GM19397 (cell line): Measurements from ENCODE around the gene CCDC170.

ENCODE experiments used
- ATAC-seq: cut with Tn5 transposase; IDR thresholded peaks from one replicate; pipeline ENCODE4 v1.9.1; 2021; ENCODE audit warnings: mild to moderate bottlenecking, moderate library complexity; ENCODE audit not compliant: unreplicated experiment

Gene CCDC170

GRCh38 chr6:151649835-151650234, 156.0 kb downstream of the CCDC170 start:
- no peak for ATAC-seq

- no peak for ATAC-seq
These were observed 157.8 kb downstream of the CCDC170 start for GRCh38 chr6:151651639-151652038.

DNA sequence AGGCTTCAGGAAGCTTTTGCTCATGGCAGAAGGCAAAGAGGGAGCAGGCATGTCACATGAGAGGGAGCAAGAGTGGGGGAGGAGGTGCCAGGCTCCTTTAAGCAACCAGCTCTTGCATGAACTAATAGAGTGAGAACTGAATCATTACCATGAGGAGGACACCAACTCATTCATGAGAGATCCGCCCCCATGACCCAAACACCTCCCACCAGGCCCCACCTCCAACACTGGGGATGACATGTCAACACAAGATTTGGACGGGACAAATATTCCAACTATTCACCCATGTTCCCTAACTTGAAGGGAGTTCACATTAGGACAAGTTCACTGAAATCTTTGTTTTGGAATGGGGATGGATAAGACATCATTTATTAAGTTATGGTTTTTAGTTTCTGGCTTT, 158.5 kb downstream of the CCDC170 start:
- no peak for ATAC-seq

- ATAC-seq, result no peak
These were observed 161.3 kb downstream of the CCDC170 start for GRCh38 chr6:151655099-151655498.

- ATAC-seq, result no peak
These were observed 162.6 kb downstream of the CCDC170 start for GRCh38 chr6:151656392-151656791.

GRCh38 chr6:151658091-151658490, 164.3 kb downstream of the CCDC170 start:
- ATAC-seq, result no peak

- no peak for ATAC-seq
These were observed 165.4 kb downstream of the CCDC170 start for GRCh38 chr6:151659212-151659611.

DNA sequence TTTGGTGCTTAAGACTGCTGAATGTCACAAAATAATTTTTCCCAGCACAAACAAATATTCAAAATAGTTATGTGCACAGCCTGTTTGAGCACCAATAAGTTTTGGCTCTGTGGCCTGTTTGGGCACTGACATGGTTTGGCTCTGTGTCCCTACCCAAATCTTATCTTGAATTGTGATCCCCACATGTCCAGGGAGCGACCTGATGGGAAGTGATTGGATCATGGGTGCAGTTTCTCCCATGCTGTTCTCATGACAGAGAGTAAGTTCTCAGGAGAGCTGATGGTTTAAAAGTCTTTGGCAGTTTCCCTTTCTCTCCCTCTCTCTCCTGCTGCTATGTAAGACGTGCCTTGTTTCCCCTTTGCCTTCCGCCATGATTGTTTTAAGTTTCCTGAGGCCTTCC, 167.7 kb downstream of the CCDC170 start:
- ATAC-seq, result no peak

DNA sequence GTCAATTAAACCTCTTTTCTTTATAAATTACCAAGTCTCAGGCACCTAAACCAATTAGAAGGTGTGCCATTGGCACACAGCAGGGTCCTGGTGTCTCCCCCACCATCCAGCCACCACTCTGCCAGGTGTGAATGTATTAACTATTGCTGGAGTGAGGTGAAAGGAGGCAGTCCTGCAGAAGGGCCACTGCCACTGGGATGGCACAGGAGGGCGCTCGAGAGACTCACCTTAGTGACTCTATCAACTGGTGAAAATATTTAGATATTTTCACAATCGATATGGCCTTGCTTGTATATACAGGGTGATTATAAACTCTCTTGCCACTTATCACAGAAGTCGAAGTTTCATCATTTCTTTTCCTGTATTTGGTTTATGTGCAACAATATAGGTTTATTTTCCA, 168.1 kb downstream of the CCDC170 start:
- no peak for ATAC-seq

DNA sequence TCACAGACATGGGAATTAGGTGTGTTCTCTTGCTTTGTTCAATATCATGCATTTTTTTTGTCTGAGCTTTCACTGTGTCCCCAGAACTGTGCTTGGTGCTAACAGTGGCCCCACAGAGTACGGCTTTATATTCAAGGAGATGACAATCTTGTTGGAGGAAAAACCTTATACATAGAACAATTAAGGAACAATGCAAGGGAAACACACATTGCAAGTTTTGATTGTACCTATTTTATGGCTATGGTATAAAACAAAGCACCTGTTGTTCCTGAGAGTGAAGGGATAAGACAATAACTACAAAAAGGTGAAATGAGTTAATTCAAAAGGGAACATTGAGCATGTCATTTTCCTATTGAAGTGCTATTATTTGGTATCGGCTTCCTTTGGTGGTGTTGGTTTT, 169.7 kb downstream of the CCDC170 start:
- ATAC-seq, result no peak

- ATAC-seq, result no peak
These were observed 170.6 kb downstream of the CCDC170 start for GRCh38 chr6:151664390-151664789.

DNA sequence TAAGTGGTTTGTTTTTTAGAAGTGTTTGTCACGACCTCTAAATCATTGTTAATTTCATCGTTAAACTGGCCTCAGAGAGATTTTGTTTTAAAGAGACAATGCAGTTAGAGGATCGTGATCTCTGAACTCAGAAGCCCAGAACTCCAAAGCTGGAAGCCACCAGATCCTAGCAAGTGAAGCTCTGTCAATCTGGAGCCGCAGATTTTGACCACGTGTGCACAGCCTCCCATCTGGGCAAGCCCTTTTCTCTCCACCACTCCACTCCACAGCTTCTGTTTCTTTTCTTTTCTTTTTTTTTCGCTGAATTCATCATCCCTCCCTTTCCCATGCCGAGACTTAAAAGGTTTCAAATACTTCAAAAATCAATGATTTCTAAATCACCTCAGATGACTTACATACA, 171.5 kb downstream of the CCDC170 start:
- ATAC-seq, result no peak

DNA sequence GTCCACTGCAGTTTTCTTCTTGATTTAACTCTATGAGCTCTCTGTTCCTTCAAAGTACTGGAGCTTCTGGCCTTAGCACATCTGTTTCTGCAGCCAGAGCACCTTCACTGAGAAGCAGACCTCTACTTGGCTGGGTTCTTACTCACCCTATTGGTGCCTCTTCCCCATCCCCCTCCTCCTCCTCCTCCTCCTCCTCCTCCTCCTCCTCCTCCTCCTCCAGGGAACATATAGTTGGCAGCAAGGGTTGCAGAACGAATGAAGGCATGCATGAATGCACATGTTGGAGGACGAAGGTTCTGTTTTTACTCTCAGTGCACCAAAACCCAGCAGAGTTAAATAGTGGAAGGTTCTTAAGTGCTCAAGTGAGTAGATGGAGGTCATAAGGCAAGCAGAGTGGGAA, 172.7 kb downstream of the CCDC170 start:
- ATAC-seq, result no peak

DNA sequence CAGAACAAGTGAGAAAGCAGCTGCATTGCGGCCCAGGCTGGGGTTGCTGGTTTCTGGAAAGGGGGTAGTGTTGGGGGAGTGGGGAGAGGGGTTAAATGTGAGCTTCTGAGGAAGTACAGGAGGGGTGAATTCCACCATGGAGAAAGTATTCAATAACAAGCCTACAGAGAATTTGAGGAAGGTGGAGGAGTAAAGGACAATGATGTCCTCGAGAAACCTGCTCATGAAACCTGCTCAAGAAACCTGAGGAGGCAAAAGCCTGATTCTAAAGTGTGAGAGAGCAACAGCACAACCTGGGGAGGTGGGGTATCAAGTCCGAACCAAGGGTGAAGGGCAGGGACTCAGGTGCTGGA, 175.4 kb downstream of the CCDC170 start:
- ATAC-seq, result no peak

- no peak for ATAC-seq
These were observed 176.3 kb downstream of the CCDC170 start for GRCh38 chr6:151670116-151670515.
